HepG2 (cell line): ENCODE data around the gene NEMP2. TPM values are rescaled to one million over a fixed set of nuclear protein-coding genes. Genes with fewer than 3 reads are reported as not detected.

Experiments used
- ATAC-seq: fragments of 200-7000 bp; cut with Tn5 transposase; 3 replicates; pipeline ENCODE4 v1.9.1; 2020; ENCODE audit warnings: mild to moderate bottlenecking, moderate library complexity
- BruUV-seq: library from RNA; stranded (reverse); fragments of 400-500 nt; replicated peaks from 2 replicates; lab custom pipeline; 2021; lab: Mats Ljungman, UMichigan
- CTCF ChIA-PET: fragments of 300-600 bp; formaldehyde crosslinking; extraction: SDS; loops from one replicate; lab custom pipeline; 2021; ENCODE audit warnings: low total read pairs, inconsistent platforms, low intra/inter-chr PET ratio; lab: Yijun Ruan, JAX
- POLR2A ChIA-PET: fragments of 350-600 bp; sonication (Branson Sonifier 250); formaldehyde crosslinking; loops from one replicate; lab custom pipeline; 2020; ENCODE audit warnings: antibody characterized with exemption, inconsistent platforms; lab: Yijun Ruan, JAX
- DNase-seq: peaks from one replicate; pipeline ENCODE4 v3.0.0-alpha.2; 2015; ENCODE audit warnings: low spot score
- FAIRE-seq: peaks from 3 replicates; lab custom pipeline; 2011; peaks lifted over from hg19 to GRCh38; lab: Jason Lieb, UNC
- H2AFZ ChIP-seq: one replicate; pipeline ENCODE4 v1.6.1; 2011; ENCODE audit warnings: low read length, inconsistent platforms
- H3K27ac ChIP-seq: fragments of 300-600 bp; 3 replicates; pipeline ENCODE4 v1.8.0; 2011; ENCODE audit warnings: mixed run types, mild to moderate bottlenecking, mixed read lengths, low read length, inconsistent platforms; ENCODE audit not compliant: insufficient read depth; ENCODE audit errors: extremely low read length
- H3K27me3 ChIP-seq, 2 experiments: fragments of 200-600 bp in 1 of 2; 2 replicates in 1 of 2; 3 replicates in 1 of 2; pipeline versions ENCODE4 v1.6.0 to v1.8.0; 2011; ENCODE audit warnings: low read length in 2 of 2, mild to moderate bottlenecking in 2 of 2, moderate library complexity in 2 of 2, inconsistent platforms in 1 of 2; ENCODE audit not compliant: insufficient read depth in 2 of 2, control insufficient read depth in 1 of 2
- H3K36me3 ChIP-seq, 2 experiments: fragments of 200-600 bp in 1 of 2; replicated peaks in 1 of 2; 2 replicates in 1 of 2; 3 replicates in 1 of 2; pipeline versions ENCODE4 v1.5.1 to v1.8.0; 2011; ENCODE audit warnings: low read length in 2 of 2, inconsistent platforms in 1 of 2; ENCODE audit not compliant: insufficient read depth in 2 of 2, control insufficient read depth in 1 of 2
- H3K4me1 ChIP-seq: 2 replicates; pipeline ENCODE4 v1.5.1; 2012; ENCODE audit warnings: low read length, inconsistent platforms; ENCODE audit not compliant: insufficient read depth
- H3K4me2 ChIP-seq: 2 replicates; pipeline ENCODE4 v1.6.0; 2011; ENCODE audit warnings: low read depth, low read length, inconsistent platforms
- H3K4me3 ChIP-seq, 3 experiments: fragments of 200-600 bp in 1 of 3; sonication (generic), shearing (Covaris generic) in 1 of 3; replicated peaks in 1 of 3; 2 replicates each; pipeline ENCODE4 v1.5.1; 2011 to 2016; ENCODE audit warnings: low read length in 3 of 3, inconsistent platforms in 2 of 3, low read depth in 2 of 3, mild to moderate bottlenecking in 2 of 3, control low read depth in 1 of 3, mixed read lengths in 1 of 3; ENCODE audit not compliant: insufficient read depth in 1 of 3
- H3K79me2 ChIP-seq: one replicate; pipeline ENCODE4 v1.6.1; 2011; ENCODE audit warnings: low read length, inconsistent platforms; ENCODE audit not compliant: insufficient read depth
- H3K9ac ChIP-seq: 2 replicates; pipeline ENCODE4 v1.6.0; 2011; ENCODE audit warnings: mild to moderate bottlenecking, low read depth, low read length, inconsistent platforms; ENCODE audit not compliant: insufficient read depth
- H3K9me3 ChIP-seq: 2 replicates; pipeline ENCODE4 v1.5.1; 2012; ENCODE audit warnings: mild to moderate bottlenecking, low read length
- H4K20me1 ChIP-seq: 2 replicates; pipeline ENCODE4 v1.6.0; 2011; ENCODE audit warnings: inconsistent platforms, mild to moderate bottlenecking, low read length, moderate library complexity; ENCODE audit not compliant: insufficient read depth
- CCDC6 ChIP-seq: sonication (generic); formaldehyde crosslinking; IDR thresholded peaks from 2 replicates; pipeline ENCODE4 v1.8.1; 2022; ENCODE audit warnings: mild to moderate bottlenecking, missing genetic modification reagents, moderate library complexity
- GTF3A ChIP-seq: sonication (generic); formaldehyde crosslinking; conservative IDR thresholded peaks from 2 replicates; pipeline ENCODE4 v1.4.0; 2020; ENCODE audit warnings: mild to moderate bottlenecking, missing genetic modification reagents
- RFXANK ChIP-seq: IDR thresholded peaks from 2 replicates; pipeline ENCODE4 v1.6.1; 2016
- ZNF101 ChIP-seq: sonication (generic); formaldehyde crosslinking; IDR thresholded peaks from 2 replicates; pipeline ENCODE4 v1.4.0; 2020; ENCODE audit warnings: mild to moderate bottlenecking, low read depth, missing genetic modification reagents, borderline replicate concordance
- ZNF350 ChIP-seq: sonication (generic); formaldehyde crosslinking; IDR thresholded peaks from 2 replicates; pipeline ENCODE4 v1.4.0; 2020; ENCODE audit warnings: mild to moderate bottlenecking, low read depth, missing genetic modification reagents, borderline replicate concordance
- ZNF546 ChIP-seq: sonication (generic); formaldehyde crosslinking; conservative IDR thresholded peaks from 2 replicates; pipeline ENCODE4 v1.8.1; 2023; ENCODE audit warnings: mild to moderate bottlenecking, missing genetic modification reagents
- ZSCAN21 ChIP-seq: sonication (generic); formaldehyde crosslinking; IDR thresholded peaks from 2 replicates; pipeline ENCODE4 v1.8.0; 2022; ENCODE audit warnings: mild to moderate bottlenecking, missing genetic modification reagents, moderate library complexity, borderline replicate concordance
- WGBS: methylation state at CpG from one replicate; pipeline ENCODE4 v1.1.6; 2017; ENCODE audit warnings: low lambda C conversion rate; 5-methylcytosine and 5-hydroxymethylcytosine counted together
- in situ Hi-C: cut with HindIII; loops from 2 replicates; pipeline ENCODE4 v1.10.0; 2017; ENCODE audit warnings: low pct_unique_long_range_greater_than_20kb; ENCODE audit not compliant: extremely low pct_ligation_motif_present
- intact Hi-C: fragments of 100-400 bp; cut with micrococcal nuclease; formaldehyde crosslinking; loops from one replicate; pipeline ENCODE4 v1.10.0; 2022; ENCODE audit not compliant: unreplicated experiment
- polyA plus RNA-seq, 8 experiments: library from polyadenylated mRNA; depleted of rRNA in 3 of 8; stranded (reverse) in 7 of 8; unstranded in 1 of 8; fragments of >200 nt; fragmentation: Illumina TruSeq in 4 of 8; extraction: Trizol in 4 of 8; gene quantifications; 2 replicates each; pipeline versions ENCODE4 v1.2.1 to v1.2.3, GENCODE V29; 2011 to 2016; ENCODE audit warnings: low read depth in 4 of 8, missing spikeins in 1 of 8, mixed read lengths in 1 of 8; ENCODE audit not compliant: insufficient read depth in 1 of 8
- total RNA-seq, 5 experiments: library from RNA; depleted of rRNA; stranded (reverse); fragments of >200 nt; fragmentation: Illumina TruSeq; extraction: Trizol; gene quantifications; 2 replicates each; pipeline ENCODE4 v1.2.3, GENCODE V29; 2016; ENCODE audit warnings: low read depth in 1 of 5
- TF ChIP-seq, protein P1 (sequence below): sonication (generic); formaldehyde crosslinking; IDR thresholded peaks from 2 replicates; pipeline ENCODE4 v1.4.0; 2020; ENCODE audit warnings: missing genetic modification reagents

Gene NEMP2
- total and polyA plus RNA-seq, 2 of the 13 experiments (the other 11 are each of a cell fraction or from before 2014, with no cell fraction given): 2.4 to 9.8 TPM

DNA sequence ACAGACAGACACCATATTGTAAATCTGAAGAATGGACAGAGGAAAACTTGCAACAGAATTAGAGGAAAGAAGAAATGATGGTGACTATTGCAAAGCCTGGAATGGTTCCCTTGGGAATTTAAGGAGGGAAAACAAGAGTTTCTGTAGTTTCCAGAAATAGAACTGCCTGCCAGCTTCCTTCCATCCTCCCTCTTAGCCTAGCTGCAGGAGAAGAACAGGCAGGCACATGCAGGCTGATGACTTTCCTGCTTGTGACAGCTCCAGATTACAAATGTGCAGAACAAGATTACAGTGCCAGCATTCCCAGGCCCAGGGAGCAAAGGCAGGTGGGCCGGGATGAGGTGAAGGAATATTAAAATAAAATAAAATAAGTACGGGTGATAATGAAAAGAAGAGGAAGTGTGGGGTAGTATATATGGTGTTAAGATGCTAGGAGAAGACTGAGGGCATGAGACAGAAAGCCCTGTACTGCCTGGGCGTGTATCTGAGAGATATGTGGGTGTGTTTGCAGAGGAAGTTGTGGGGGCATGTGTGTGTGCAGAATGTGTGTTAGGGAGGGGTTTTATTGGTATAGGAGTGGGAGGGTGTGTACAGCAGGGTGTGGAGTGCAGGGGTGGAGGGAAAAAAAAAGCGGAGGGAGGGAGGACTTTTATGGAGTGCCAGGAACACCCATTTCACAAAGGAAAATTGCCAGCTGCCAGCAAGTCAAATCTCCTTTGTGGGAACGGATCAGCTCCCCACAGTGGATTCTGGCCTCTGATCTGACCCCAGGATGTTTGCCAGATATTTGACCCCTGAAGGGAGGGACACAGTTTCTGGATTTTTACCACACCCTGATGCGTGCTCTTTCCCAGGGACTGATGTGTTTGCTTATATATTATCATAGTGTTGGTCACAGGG is 43.9 kb upstream of the NEMP2 start (continued):
- TF ChIP-seq ZSCAN21 (CRISPR knock-in tag) (no peak), RFXANK (CRISPR knock-in tag) (no peak), ZNF350 (CRISPR knock-in tag) (no peak)

DNA sequence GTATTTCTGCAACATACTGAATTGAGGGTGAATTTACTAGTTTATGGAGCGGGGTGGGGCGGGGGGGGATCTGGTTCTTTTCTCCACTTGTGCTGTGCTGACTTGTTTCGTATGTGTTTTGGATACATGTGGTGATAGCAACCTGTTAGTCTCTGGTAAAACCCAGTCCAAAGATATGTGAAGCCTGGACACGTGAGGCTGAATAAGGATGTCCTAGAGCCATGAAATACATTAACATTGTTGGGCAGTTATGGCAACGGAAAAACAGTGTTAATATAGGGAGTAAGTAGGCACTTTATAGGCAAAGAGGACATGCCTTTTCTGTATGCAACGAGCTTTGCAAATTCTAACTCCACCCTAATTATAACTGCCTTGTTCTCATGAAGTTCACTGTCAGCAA is 42.1 kb upstream of the NEMP2 start:
- 28% methylated on average over 6 of the region's 6 CpGs for WGBS
- Histone ChIP-seq H2AFZ (no peak overlapping the region), H4K20me1 (no peaks in the 10 kb centered on the region), H3K27ac (no peak overlapping the region), H3K36me3 (no peaks in the 10 kb centered on the region), H3K9ac (no peak overlapping the region), H3K4me2 (no peak overlapping the region), H3K4me3 (no peak overlapping the region), H3K9me3 (no peaks in the 10 kb centered on the region), H3K27me3 (no peaks in the 10 kb centered on the region; a peak in 1 of 5 replicates), H3K4me1 (peaks cover 27% of the 10 kb centered on the region), H3K79me2 (no peaks in the 10 kb centered on the region)
- TF ChIP-seq CCDC6 (CRISPR knock-in tag) (no peak), GTF3A (CRISPR knock-in tag) (no peak), ZNF546 (CRISPR knock-in tag) (no peak), ZNF101 (no peak)
- TF ChIP-seq, protein P1, sequence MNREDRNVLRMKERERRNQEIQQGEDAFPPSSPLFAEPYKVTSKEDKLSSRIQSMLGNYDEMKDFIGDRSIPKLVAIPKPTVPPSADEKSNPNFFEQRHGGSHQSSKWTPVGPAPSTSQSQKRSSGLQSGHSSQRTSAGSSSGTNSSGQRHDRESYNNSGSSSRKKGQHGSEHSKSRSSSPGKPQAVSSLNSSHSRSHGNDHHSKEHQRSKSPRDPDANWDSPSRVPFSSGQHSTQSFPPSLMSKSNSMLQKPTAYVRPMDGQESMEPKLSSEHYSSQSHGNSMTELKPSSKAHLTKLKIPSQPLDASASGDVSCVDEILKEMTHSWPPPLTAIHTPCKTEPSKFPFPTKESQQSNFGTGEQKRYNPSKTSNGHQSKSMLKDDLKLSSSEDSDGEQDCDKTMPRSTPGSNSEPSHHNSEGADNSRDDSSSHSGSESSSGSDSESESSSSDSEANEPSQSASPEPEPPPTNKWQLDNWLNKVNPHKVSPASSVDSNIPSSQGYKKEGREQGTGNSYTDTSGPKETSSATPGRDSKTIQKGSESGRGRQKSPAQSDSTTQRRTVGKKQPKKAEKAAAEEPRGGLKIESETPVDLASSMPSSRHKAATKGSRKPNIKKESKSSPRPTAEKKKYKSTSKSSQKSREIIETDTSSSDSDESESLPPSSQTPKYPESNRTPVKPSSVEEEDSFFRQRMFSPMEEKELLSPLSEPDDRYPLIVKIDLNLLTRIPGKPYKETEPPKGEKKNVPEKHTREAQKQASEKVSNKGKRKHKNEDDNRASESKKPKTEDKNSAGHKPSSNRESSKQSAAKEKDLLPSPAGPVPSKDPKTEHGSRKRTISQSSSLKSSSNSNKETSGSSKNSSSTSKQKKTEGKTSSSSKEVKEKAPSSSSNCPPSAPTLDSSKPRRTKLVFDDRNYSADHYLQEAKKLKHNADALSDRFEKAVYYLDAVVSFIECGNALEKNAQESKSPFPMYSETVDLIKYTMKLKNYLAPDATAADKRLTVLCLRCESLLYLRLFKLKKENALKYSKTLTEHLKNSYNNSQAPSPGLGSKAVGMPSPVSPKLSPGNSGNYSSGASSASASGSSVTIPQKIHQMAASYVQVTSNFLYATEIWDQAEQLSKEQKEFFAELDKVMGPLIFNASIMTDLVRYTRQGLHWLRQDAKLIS (CRISPR knock-in tag): no peak
- FAIRE-seq (no peak), DNase-seq (no peak), ATAC-seq (no peak)
- POLR2A ChIA-PET: no interaction called here
- BruUV-seq: no TSS peak
- intact Hi-C loops: no loop called here
- CTCF ChIA-PET: no interaction called here
- in situ Hi-C loops: no loop called here
